SK-N-SH (cell line): Measurements from ENCODE around the gene DNAJB6. TPM values are rescaled to one million over a fixed set of nuclear protein-coding genes. Genes with fewer than 3 reads are reported as not detected.

Experiments
- CTCF ChIA-PET: fragments of 300-600, 350-600 bp; formaldehyde crosslinking; extraction: SDS; loops from one replicate; lab custom pipeline; 2021; lab: Yijun Ruan, JAX
- POLR2A ChIA-PET: fragments of 350-600 bp; sonication (Branson Sonifier 250); formaldehyde crosslinking; extraction: SDS; loops from one replicate; lab custom pipeline; 2020; ENCODE audit warnings: antibody characterized with exemption, inconsistent platforms; lab: Yijun Ruan, JAX
- DNase-seq: peaks from one replicate; pipeline ENCODE4 v3.0.0; 2012
- H2AFZ ChIP-seq: fragments of 200-600 bp; sonication (generic); 2 replicates; pipeline ENCODE4 v1.8.1; 2016; ENCODE audit warnings: antibody characterized with exemption, mild to moderate bottlenecking, low read depth
- H3F3A ChIP-seq: fragments of 200-600 bp; sonication (generic); replicated peaks from 2 replicates; pipeline ENCODE3; 2016; ENCODE audit warnings: antibody characterized with exemption, mild to moderate bottlenecking; ENCODE audit not compliant: insufficient read depth
- H3K27ac ChIP-seq, 2 experiments: fragments of 200-500 bp in 1 of 2; fragments of 200-600 bp in 1 of 2; sonication (Bioruptor generic) in 1 of 2; sonication (generic), shearing (Covaris generic) in 1 of 2; 2 replicates each; pipeline versions ENCODE4 v1.5.1 to v1.6.1; 2014 to 2016; ENCODE audit warnings: low read depth in 2 of 2, inconsistent platforms in 1 of 2, low read length in 1 of 2, mild to moderate bottlenecking in 1 of 2, mixed read lengths in 1 of 2
- H3K27me3 ChIP-seq: fragments of 200-600 bp; sonication (generic), shearing (Covaris generic); 2 replicates; pipeline ENCODE4 v1.6.1; 2016; ENCODE audit warnings: mixed run types; ENCODE audit not compliant: insufficient read depth
- H3K36me3 ChIP-seq, 2 experiments: fragments of 200-500 bp in 1 of 2; fragments of 200-600 bp in 1 of 2; sonication (Bioruptor generic) in 1 of 2; sonication (generic) in 1 of 2; replicated peaks in 1 of 2; 2 replicates each; pipeline versions ENCODE3 to v1.5.1; 2014 to 2016; ENCODE audit warnings: low read length in 1 of 2, mild to moderate bottlenecking in 1 of 2; ENCODE audit not compliant: insufficient read depth in 2 of 2, control insufficient read depth in 1 of 2
- H3K4me1 ChIP-seq, 2 experiments: fragments of 200-500 bp in 1 of 2; fragments of 200-600 bp in 1 of 2; sonication (Bioruptor generic) in 1 of 2; sonication (generic), shearing (Covaris generic) in 1 of 2; 2 replicates each; pipeline versions ENCODE4 v1.5.1 to v1.6.1; 2014 to 2016; ENCODE audit warnings: low read depth in 1 of 2, low read length in 1 of 2, mixed run types in 1 of 2; ENCODE audit not compliant: insufficient read depth in 2 of 2, control insufficient read depth in 1 of 2
- H3K4me2 ChIP-seq: fragments of 200-600 bp; sonication (generic), shearing (Covaris generic); 2 replicates; pipeline ENCODE4 v1.6.1; 2017; ENCODE audit warnings: mixed run types
- H3K4me3 ChIP-seq, 2 experiments: fragments of 200-500 bp in 1 of 2; fragments of 200-600 bp in 1 of 2; sonication (Bioruptor generic) in 1 of 2; sonication (generic), shearing (Covaris generic) in 1 of 2; 2 replicates each; pipeline versions ENCODE4 v1.5.1 to v1.8.1; 2014 to 2016; ENCODE audit warnings: low read depth in 2 of 2, inconsistent platforms in 1 of 2, low read length in 1 of 2, mild to moderate bottlenecking in 1 of 2, mixed read lengths in 1 of 2, moderate library complexity in 1 of 2
- H3K79me2 ChIP-seq: fragments of 200-600 bp; sonication (generic); 2 replicates; pipeline ENCODE4 v1.8.1; 2017; ENCODE audit warnings: mild to moderate bottlenecking; ENCODE audit not compliant: insufficient read depth
- H3K9ac ChIP-seq: fragments of 200-600 bp; sonication (generic); 2 replicates; pipeline ENCODE4 v1.6.1; 2017; ENCODE audit warnings: mixed run types
- H3K9me2 ChIP-seq: fragments of 200-600 bp; sonication (generic); 2 replicates; pipeline ENCODE4 v1.6.1; 2017; ENCODE audit warnings: mixed run types
- H3K9me3 ChIP-seq: fragments of 200-600 bp; sonication (generic); 2 replicates; pipeline ENCODE4 v1.6.1; 2017; ENCODE audit warnings: mixed run types, mild to moderate bottlenecking, moderate library complexity
- H4K20me1 ChIP-seq: fragments of 200-600 bp; sonication (generic); 2 replicates; pipeline ENCODE4 v1.6.1; 2017; ENCODE audit warnings: mild to moderate bottlenecking, mixed run types; ENCODE audit not compliant: insufficient read depth
- CHD2 ChIP-seq: fragments of 150-350 bp; IDR thresholded peaks from 2 replicates; pipeline ENCODE4 v1.6.1; 2018; ENCODE audit warnings: low read length; ENCODE audit not compliant: partially characterized antibody
- CTCF ChIP-seq: fragments of 200-600 bp; sonication (generic); IDR thresholded peaks from 2 replicates; pipeline ENCODE4 v1.6.1; 2017; ENCODE audit warnings: antibody characterized with exemption, mild to moderate bottlenecking, moderate library complexity
- ELF1 ChIP-seq: IDR thresholded peaks from 2 replicates; pipeline ENCODE4 v1.4.0; 2012
- EP300 ChIP-seq, 2 experiments: IDR thresholded peaks; 2 replicates each; pipeline versions ENCODE4 v1.4.0 to v1.6.1; 2012; ENCODE audit warnings: borderline replicate concordance in 1 of 2, low read depth in 1 of 2, low read length in 1 of 2
- EZH2phosphoT487 ChIP-seq: fragments of 200-600 bp; sonication (generic); IDR thresholded peaks from 2 replicates; pipeline ENCODE4 v1.6.1; 2017; ENCODE audit warnings: low read depth, mixed run types, mild to moderate bottlenecking, antibody characterized with exemption, moderate library complexity, borderline replicate concordance
- FOSL2 ChIP-seq: IDR thresholded peaks from 2 replicates; pipeline ENCODE4 v1.4.0; 2012; ENCODE audit warnings: low read depth, mild to moderate bottlenecking, moderate library complexity, borderline replicate concordance
- FOXJ3 ChIP-seq: sonication (generic); formaldehyde crosslinking; IDR thresholded peaks from 2 replicates; pipeline ENCODE4 v1.5.1; 2020; ENCODE audit warnings: mild to moderate bottlenecking, missing genetic modification reagents
- FOXM1 ChIP-seq: IDR thresholded peaks from 2 replicates; pipeline ENCODE4 v1.4.0; 2012; ENCODE audit warnings: low read depth, mild to moderate bottlenecking
- GABPA ChIP-seq: IDR thresholded peaks from 2 replicates; pipeline ENCODE4 v1.4.0; 2012; ENCODE audit warnings: low read depth, mild to moderate bottlenecking
- GATA2 ChIP-seq: sonication (generic); formaldehyde crosslinking; IDR thresholded peaks from 2 replicates; pipeline ENCODE4 v1.5.0; 2020; ENCODE audit warnings: mild to moderate bottlenecking, missing genetic modification reagents
- JUND ChIP-seq: IDR thresholded peaks from 2 replicates; pipeline ENCODE4 v1.4.0; 2012
- NFIC ChIP-seq: IDR thresholded peaks from 2 replicates; pipeline ENCODE4 v1.4.0; 2012; ENCODE audit warnings: borderline replicate concordance
- NRF1 ChIP-seq: IDR thresholded peaks from 2 replicates; pipeline ENCODE4 v1.6.1; 2012; ENCODE audit warnings: low read depth, mild to moderate bottlenecking, low read length
- RAD21 ChIP-seq: IDR thresholded peaks from 2 replicates; pipeline ENCODE4 v1.6.1; 2012; ENCODE audit warnings: mild to moderate bottlenecking, low read length
- RXRA ChIP-seq: IDR thresholded peaks from 2 replicates; pipeline ENCODE4 v1.4.0; 2012; ENCODE audit warnings: low read depth, mild to moderate bottlenecking, borderline replicate concordance
- TEAD4 ChIP-seq: IDR thresholded peaks from 2 replicates; pipeline ENCODE4 v1.4.0; 2012; ENCODE audit warnings: mild to moderate bottlenecking, borderline replicate concordance; ENCODE audit not compliant: insufficient read depth
- USF1 ChIP-seq: IDR thresholded peaks from 2 replicates; pipeline ENCODE4 v1.4.0; 2012; ENCODE audit warnings: low read depth, borderline replicate concordance
- YY1 ChIP-seq: IDR thresholded peaks from 2 replicates; pipeline ENCODE4 v1.4.0; 2012; ENCODE audit warnings: low read depth, mild to moderate bottlenecking
- WGBS: methylation state at CpG from one replicate; pipeline ENCODE4 v1.1.6; 2017; ENCODE audit warnings: low lambda C conversion rate; 5-methylcytosine and 5-hydroxymethylcytosine counted together
- polyA plus RNA-seq, 3 experiments: library from polyadenylated mRNA; depleted of rRNA; stranded (reverse); fragments of >200 nt; gene quantifications; 2 replicates each; pipeline ENCODE4 v1.2.3, GENCODE V29; 2012
- TF ChIP-seq, protein P1 (sequence below): fragments of 150-350 bp; IDR thresholded peaks from 2 replicates; pipeline ENCODE4 v1.6.1; 2017; ENCODE audit warnings: antibody characterized with exemption, low read length, low read depth, borderline replicate concordance
- TF ChIP-seq, protein P2 (sequence below): IDR thresholded peaks from 2 replicates; pipeline ENCODE4 v1.4.0; 2012; ENCODE audit warnings: low read depth

DNAJB6 gene
- polyA plus RNA-seq, 1 of the 3 experiments (the other 2 are of a cell fraction), result 176 TPM

- no peak overlapping the region for H3K27ac ChIP-seq
- no peaks in the 10 kb centered on the region for H3K79me2 ChIP-seq
- H4K20me1 ChIP-seq, result no peaks in the 10 kb centered on the region
- no peaks in the 10 kb centered on the region for H3K9me2 ChIP-seq
- DNase-seq, result no peak
- H3K9ac ChIP-seq, result no peak overlapping the region
- POLR2A ChIA-PET, result no interaction called here
- TF ChIP-seq FOXM1 (no peak), ELF1 (no peak), FOXJ3 (CRISPR knock-in tag) (no peak), FOSL2 (no peak), CTCF (no peak), CHD2 (no peak), GABPA (no peak), JUND (no peak), EZH2phosphoT487 (no peak), RXRA (no peak), NRF1 (no peak), TEAD4 (no peak), EP300 (IDR thresholded peaks at IDR 0.05; ENCODE audit: borderline replicate concordance in 1 of 2, low read depth in 1 of 2, low read length in 1 of 2) (no peak), NFIC (no peak), RAD21 (no peak), USF1 (no peak), YY1 (no peak), GATA2 (CRISPR knock-in tag) (no peak)
- TF ChIP-seq, protein P1, sequence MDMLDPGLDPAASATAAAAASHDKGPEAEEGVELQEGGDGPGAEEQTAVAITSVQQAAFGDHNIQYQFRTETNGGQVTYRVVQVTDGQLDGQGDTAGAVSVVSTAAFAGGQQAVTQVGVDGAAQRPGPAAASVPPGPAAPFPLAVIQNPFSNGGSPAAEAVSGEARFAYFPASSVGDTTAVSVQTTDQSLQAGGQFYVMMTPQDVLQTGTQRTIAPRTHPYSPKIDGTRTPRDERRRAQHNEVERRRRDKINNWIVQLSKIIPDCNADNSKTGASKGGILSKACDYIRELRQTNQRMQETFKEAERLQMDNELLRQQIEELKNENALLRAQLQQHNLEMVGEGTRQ, result no peak
- TF ChIP-seq, protein P2, sequence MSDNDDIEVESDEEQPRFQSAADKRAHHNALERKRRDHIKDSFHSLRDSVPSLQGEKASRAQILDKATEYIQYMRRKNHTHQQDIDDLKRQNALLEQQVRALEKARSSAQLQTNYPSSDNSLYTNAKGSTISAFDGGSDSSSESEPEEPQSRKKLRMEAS, result no peak
- H3F3A ChIP-seq, result no peaks in the 10 kb centered on the region
- H3K36me3 ChIP-seq, result no peaks in the 10 kb centered on the region
- CTCF ChIA-PET, result no interaction called here
- no peak overlapping the region for H3K4me2 ChIP-seq
- no peaks in the 10 kb centered on the region for H3K4me1 ChIP-seq
- no peaks in the 10 kb centered on the region for H3K9me3 ChIP-seq
- no peak overlapping the region for H2AFZ ChIP-seq
- 82% methylated on average over 6 of the region's 6 CpGs for WGBS
- no peak overlapping the region for H3K4me3 ChIP-seq
- H3K27me3 ChIP-seq, result no peaks in the 10 kb centered on the region
Observed at GRCh38 chr7:157439149-157439548, 102.3 kb downstream of the DNAJB6 start.
